GM04504 (cell line): ENCODE data around the gene VWC2L.

ENCODE experiments used
- DNase-seq: peaks from one replicate; pipeline ENCODE4 v3.0.0-alpha.2; 2012; ENCODE audit warnings: low read depth

VWC2L gene

DNA sequence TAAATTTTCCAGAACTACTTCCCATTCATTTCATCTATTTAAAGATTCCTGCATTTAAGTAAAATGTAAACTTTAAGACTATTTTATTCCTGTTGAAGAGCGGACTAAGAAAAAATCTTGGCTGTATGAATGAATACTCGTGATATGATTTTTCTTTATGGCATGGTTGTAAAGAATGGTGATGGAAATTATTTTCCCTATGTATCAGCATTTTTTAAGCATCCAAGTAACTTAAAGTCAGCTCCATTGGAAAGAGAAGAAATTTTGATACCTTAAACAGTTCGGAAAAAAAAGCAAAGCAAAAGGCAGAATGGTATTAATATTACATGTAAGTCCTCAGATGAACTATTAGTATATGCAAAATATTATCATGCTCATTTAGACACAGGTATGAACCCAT lies 58.9 kb downstream of the VWC2L start:
- no peak for DNase-seq

DNA sequence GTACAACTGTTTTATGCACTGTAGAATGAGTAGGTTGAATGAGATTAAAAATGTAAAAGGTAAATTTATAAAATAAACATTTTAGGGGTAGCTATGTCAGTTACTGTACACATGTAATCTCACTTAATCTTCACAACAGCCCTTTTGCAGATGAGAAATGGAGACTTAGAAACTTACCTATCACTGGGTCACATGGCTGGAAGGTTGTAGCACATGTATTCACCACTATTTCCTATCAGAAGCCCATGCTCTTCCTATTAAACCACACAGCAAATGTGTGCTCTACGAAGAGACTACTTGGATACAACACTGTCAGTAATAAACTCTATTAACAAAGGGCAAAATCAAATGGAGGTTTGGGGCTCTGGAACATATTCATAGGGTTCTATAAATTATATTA lies 60.5 kb downstream of the VWC2L start:
- no peak for DNase-seq

DNA sequence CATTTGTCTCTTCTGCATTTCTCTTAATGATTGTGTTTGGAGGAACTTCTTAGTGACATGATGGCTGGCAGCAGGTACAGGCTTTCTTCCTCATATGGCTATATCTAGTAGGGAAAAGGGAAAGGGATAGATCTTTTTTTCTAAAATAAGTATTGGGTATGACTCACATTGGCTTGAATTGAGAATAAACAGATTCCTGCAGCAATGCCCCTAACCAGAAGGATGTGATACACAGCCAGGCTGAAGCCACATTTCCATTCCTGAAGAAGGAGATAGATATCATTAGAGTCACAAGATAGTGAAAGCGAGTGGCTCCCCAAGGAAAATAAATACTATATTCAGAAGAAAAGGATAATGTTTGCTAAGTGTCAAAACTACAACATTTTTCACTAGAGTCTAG lies 61.1 kb downstream of the VWC2L start:
- no peak for DNase-seq

DNA sequence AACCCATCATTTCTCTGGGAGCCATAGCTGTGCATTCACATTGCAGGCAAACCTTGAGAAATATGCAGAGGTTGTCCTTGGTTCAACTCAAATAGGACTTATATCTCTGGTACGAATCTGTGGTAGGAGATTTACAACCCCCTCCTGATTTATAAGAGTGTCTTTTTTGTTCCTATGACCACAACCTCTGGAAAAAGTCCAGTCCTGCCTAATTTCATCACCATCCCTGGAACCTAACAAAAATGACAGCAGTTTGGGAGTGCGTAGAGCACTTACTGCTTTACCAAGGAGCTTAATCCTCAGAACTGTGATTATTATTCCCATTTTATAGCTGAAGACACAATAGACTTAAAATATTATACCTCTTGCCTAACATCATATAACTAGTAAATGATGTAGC lies 66.5 kb downstream of the VWC2L start:
- DNase-seq, result no peak

DNA sequence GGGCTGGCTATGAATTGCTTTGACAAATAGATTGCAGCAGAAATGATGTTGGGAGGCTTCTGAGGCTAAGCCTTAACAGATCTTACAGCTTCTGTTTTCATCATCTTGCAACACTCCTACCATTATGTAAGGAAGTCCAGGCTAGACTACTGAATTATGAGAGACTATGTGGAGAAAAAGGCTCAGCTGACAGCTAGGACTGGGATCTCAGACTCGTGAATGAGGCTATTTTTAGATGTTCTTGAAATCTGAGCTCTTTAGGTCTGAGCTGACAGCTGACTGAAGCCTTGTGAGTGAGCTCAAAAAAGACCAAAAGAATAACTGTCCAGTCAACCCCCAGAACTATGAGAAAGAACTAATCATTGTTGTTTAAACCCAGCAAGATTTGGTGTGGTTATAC lies 70.3 kb downstream of the VWC2L start:
- DNase-seq, result peak; percentile 21

DNA sequence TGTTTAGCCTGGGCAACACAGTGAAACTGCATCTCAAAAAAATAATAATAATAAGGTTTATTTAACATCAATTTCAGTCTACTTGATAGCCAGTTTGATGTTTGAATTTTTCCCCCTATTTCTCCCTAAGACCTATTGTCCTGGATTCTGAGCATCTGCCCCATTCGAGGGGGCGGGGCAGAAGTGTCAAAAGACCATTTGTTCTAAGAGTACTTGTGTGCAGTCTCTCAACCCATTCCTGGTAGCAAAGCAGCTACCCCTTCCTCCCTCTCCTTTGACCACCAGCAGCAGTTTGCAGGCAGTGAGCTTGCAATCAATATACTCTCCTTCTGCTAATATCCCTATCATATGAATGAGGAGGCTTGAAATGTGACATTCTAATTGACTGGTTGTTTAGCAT lies 71.9 kb downstream of the VWC2L start:
- no peak for DNase-seq

DNA sequence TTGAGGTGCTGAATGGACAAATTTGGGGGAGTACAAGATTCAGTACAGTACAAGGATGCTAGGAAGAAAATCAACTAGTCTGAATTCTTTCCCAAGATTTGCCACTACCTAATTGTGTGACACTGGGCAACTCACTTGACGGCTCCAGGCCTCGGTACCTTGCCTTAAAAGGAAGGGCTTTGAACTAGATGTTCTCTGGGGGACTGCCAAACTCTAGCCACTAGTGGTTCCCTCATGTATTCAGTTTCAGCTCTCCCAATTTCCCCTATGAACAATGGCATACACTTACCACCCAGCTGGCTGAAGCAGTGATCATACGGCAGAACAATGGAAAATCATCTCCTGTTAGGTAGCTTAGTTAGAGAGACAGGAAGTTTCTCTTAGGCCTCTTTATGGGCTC lies 73.4 kb downstream of the VWC2L start:
- no peak for DNase-seq

DNA sequence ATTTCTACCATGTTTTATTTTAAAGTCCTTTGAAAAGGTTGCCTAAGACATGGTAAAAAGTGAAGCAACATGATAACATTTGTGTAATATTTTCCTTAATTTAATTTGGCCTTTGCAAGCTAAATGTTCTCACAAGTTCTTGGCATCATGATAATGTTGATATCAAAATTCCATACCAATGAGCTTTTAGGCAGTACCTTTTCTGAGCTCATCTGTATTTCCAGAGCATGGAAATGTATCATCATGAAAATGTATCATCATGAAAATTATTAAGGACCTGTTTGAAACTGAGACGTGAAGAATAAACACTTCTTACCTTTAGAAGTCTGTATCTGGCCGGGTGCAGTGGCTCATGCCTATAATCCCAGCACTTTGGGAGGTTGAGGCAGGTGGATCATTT lies 73.8 kb downstream of the VWC2L start:
- DNase-seq, result no peak

DNA sequence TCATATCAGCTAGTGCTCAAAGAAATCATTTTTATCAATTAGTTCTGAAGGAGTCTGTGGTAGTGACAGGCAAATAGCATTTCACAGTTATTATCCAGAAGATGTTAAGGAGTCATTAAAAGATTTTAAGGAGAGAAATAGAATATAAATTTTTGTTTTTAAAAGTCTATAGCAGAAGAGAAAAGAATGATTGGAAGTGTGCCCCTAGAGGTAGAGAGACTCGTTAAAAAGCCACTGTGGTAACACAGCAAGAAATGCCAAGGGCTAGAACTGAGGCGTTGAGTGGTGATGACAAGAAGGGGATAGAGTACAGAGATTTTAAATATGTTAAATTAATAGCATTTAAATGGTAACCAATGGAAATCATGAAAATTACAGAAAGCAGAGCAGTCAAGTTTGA lies 78.3 kb downstream of the VWC2L start:
- no peak for DNase-seq

DNA sequence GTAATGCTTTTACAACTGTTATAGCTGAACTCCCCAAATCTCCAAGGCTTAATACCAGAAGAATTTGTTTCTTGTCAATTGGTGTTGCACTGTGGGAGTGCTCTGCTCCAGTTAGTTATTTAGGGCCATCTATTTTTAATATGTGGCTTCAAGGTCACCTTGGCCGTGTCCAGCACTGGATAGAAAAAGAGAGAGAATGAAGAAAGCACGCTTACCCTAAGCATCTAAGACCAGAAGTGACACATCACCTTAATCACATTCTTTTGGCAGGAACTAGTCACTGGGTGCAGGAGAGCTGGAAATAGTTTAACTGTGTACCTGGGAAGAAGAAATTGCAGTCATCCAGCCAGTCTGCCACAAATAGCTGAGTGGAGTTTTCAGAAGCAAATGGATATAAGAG lies 78.8 kb downstream of the VWC2L start:
- no peak for DNase-seq

DNA sequence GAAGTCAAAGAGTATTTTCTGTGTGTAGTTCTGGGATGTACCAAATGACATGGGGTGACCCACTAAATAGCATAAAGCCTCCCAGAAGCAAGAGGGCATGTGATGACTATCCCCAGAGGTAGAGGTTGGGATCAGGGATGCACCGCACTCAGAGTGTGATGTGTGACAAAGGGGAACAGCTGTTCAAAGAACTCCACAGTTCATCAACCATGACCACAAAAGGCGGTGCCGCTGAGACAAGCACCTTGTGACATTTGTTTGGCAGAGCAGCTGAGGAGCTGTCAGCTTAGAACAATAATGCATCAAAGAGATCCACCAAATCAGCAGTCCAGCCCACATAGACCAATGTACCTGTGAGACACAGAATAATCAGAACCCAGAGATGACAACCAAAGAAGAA lies 81.3 kb downstream of the VWC2L start:
- DNase-seq, result no peak

DNA sequence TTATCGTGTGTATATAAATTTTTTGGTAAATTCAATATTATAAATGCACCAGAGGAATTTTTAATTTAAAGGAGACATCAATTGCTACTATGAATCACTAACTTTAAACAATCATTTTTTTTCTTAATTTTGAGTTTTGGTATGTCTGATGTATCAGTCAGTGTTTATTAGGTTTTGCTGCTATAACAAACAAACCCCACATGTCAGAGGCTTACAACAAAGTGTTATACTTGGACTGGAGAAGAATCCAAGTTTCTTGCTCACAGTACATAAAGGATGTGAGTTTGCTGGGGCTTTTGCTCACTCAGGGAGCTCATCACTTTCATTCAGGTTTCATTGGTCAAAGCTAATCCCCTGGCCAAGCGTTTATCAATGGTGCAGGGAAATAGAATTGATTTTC lies 81.8 kb downstream of the VWC2L start:
- DNase-seq, result no peak

DNA sequence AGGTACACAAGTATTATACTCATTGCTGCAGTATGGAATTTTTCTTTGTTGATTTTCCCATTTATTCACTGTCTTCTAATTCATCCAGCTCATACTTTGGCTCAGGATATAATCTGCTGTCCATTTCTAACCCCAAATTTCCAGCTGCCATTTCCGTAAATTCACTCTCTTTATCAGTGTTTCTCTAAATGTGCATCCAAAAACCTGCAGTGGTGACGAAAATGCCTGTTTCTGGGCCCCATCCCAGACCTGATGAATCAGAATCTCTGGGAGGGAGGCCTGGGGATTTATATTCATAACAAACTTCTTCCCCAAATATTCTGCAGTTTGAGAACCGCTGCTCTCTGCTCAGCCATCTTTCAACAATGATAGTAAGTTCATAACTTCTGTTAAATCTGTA lies 86.6 kb downstream of the VWC2L start:
- DNase-seq, result no peak

DNA sequence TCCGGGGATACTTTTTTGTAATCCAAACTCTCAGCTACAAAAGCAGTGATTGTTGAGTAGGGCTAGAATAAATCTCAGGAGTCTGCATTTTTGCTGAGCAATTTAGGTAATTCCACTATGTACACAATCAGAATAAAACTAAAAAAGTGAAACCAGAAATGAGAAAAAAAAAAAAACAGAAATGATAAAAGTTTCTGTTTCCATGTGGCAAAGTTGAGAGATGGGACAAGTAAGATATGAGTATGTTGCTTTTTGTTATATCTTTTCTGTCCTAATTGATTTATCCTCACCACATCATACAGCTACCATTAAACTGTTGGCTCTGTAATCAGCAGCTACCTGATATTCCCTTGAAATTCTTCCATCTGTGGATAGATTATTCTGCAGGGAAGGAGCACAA lies 92.7 kb downstream of the VWC2L start:
- DNase-seq, result no peak

DNA sequence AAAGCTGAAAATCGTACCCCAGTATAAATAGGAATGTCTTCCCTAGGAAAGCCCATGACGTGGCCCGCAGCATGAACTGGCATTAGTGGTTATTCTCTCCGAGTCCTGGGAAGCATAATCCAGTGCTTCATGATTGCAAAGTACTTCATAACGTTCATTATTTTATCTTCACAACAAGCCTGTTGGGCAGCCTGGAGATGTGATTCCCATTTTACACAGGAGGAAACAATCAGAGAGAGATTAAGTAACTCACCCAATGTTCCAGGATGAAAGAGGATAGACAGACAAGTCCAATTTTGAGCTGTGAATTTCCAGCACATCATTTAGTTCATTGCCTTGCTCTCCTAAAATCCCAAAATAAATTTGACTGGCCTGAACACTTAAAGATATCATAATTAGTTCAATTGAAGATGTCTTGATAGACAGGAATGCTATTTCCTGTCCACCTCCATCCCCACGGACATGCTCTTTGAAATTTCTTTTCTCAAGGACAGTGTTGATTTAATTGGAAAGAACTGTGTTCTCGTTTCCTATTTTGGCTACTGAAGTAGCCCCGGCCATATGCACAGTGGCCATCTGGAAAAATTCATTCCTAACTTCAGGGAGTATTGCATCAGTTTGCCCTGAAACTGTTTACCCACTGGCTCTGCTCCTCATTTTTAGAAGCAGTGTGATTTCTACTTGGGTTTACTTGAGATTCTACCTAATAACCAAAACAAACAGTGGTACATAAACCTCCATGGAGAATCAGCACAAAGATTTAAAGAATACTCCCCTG lies 93.9 kb downstream of the VWC2L start:
- DNase-seq, result no peak

DNA sequence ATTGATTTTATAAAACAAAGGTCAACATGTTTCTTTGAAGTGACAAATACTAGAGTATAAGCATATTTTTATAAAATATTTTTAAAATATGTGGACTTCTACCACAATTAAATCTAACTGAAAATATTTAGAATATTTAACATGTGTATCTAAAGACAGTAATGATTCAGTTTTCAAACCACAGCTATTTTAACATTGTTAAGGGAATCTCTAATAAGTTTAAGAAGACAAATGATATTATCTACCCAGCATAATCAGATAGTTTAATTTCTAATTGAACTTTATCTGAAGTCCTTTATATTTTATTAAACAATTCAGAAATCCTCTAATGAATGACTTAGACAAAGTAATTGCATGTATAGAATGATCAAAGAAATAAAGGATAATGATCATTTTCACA lies 96.2 kb downstream of the VWC2L start:
- DNase-seq, result no peak

DNA sequence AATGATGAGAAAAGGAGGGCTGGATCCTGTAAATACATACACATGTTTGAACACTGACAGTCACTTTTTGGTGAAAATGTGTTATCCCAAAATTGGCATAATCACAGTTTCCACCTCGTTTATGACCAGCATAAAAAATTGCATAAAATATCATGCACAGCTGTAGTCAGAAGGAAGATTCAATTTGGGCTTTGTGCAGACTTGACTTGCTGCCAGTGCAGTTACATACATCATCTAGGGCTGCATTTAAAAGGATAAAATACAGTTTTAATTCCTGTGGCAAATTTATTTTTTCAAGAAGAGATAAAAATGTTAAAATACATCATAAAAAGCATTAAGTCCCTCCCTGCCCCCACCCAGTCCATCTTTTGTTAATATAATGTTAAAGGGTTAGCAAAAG lies 103.8 kb downstream of the VWC2L start:
- DNase-seq, result no peak

DNA sequence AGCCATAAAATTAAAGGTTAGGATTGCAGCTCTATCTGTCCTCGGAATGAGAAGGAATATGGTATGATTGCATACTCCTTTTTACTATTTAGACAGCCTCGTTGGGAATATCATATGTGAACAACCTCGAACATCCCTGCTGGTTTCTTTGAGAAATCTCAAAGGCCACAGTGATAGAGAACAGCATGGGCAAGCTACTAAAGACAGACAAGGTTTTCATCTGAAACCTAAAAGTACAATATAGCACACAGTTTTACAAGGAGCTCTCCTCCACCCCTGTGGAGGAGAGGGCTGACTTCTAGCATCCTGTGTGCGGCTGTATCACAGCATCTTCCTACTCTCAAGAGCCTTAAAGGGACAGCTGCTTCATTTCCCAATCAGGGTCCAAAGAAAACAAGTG lies 104.3 kb downstream of the VWC2L start:
- DNase-seq, result no peak

DNA sequence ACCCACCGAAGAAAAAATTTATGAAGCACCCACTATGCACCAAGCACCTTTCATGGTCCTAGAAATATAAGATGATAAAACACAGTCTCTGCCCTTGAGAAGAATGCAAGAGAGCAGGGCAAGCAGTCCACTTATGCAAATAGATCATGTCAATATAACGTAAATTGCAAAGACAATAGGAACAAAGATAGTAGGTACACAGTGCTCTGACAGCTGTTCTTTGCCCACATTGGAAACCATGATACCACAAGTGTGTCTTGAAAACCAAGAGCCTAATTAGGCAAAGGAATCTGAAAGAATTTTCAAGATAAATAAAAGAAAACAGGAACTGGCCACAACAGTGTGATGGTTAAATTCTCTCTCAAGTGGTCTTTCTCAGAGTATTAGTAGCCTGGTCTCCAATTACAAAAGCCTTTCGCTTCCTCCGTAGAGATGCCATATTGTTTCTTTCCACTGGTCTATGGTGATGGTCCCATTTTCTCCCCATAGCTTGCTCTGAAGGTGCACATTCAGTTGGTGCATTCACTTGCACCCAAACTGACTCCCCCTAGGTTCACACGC lies 108.5 kb downstream of the VWC2L start:
- DNase-seq, result no peak

DNA sequence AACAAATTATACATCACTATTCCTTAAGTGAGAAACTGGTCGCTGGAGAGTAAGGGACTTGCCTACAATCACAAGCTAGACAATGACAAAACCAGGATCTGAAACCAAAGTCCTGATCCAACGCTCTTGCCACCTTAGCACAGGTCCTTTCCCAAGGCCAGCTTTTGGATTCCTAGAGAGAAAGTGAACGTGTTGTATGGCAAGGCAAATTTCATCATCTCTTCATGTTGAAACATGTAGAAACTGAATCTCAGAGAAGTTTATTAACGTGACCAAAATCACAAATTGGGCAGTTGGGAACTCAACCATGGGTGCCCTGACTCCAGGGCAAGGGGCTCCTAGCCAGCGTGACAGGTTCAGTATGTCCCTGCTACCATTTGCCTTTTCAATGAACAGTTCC lies 118.2 kb downstream of the VWC2L start:
- DNase-seq, result no peak

DNA sequence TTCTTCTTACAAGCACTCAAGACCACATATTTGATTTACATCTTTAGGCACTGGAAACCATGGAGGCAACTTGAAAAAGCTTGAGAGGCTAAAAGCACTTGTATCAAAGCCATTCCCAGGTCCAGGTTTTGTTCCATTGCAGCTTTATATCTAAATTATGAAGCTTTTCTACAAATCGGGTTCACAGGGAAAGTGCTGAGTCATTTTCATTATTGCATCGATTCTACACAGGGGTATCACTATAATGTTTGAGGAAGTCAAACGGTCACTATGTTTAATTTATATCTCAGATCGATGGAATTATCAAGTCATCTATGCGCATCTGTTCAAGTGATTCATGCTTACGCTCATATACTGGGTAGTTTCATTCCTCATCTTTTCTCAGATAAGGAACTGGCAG lies 118.7 kb downstream of the VWC2L start:
- no peak for DNase-seq

DNA sequence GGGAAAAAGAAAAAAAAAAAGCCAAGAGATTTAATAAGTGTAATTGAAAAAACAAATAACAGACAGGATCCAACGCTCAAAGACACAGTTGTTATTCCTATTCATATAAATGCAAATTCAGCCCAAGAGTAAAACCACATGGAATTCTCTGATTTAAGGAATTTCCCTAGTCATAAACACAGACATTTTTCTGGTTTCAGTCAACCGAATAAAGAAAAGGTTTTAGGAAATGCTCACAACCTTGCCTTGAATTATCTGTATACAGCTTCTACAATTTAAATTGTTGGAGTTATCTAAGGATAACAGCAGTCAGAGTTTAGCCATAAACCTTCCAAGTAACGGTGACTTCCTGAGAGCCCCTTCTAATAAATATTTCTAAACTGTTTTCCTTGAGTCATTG lies 122.7 kb downstream of the VWC2L start:
- DNase-seq, result no peak

DNA sequence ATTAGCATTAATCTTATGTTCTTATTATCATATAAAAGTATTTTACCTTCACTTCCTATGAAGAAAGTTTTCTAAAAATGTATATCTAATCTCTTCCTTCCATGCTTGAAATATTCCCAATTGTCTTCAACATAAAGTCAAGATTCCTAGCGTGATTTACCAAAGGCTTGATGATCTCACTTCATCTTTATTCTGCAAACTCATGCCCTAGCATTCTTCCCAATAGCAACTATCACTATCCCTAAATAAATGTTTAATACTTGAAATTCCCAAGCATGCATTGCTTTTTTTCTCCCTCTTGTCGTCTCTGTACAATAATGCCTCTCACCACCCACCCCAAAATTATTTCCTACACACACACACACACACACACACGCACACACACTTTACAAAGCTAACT lies 125.8 kb downstream of the VWC2L start:
- DNase-seq, result no peak

DNA sequence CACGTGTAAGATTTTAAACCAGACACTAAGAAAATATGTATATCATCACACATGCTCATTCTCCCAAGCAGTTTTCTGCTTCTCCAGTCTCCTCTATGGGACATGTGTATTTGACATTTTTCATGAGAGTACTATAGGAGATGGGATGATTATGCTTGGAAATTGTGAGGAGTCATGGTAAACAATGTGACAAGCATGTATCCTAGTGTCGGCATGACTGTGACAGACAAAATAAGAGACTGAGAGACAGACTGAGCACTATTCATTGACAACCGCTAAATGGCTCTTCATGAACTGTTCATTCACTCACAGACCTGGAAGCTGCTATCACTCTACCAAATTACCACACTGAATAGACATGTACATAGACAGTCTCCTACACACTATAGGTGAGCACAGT lies 127.1 kb downstream of the VWC2L start:
- DNase-seq, result no peak
